G401.6 (cell line): Measurements from ENCODE around the gene SLIT3.

ENCODE experiments used
- FAIRE-seq: peaks from 2 replicates; lab custom pipeline; 2012; peaks lifted over from hg19 to GRCh38; lab: Jason Lieb, UNC

SLIT3 gene

DNA sequence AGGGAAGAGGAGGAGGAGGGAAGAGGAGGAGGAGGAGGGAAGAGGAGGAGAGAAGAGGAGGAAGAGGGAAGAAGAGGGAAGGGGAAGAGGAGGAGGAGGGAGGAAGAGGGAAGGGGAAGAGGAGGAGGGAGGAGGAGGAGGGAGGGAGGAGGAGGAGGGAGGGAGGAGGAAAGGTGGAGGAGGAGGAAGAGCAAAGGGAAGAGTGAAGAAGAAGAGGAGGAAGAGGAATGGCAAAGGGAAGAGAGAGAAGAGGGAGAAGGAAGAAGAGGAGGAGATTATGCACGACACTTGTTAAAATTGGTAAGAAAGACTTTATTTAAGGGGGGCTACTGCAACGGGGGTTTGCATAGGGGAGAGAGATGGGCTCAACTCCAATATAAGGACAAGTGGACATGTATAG, 221.2 kb downstream of the SLIT3 start:
- no peak for FAIRE-seq

DNA sequence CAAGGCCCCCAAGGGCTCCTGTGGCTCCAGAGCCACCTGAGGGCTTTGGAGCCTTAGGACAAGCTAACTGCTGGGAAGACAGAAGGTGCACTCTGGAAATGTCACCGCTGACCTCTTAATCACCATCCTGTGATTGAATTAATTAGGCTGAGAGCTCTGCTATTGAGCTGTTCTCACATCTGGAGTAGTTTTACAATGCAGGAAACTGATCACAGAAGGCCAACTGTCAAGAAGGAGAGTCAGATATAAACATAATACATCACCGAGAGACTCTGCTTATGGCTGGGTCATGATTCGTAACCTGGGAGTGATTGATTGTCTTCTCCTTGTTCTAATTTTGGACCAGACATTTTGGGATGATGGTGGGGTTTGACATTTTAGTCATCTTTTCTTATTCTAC, 226.1 kb downstream of the SLIT3 start:
- no peak for FAIRE-seq

DNA sequence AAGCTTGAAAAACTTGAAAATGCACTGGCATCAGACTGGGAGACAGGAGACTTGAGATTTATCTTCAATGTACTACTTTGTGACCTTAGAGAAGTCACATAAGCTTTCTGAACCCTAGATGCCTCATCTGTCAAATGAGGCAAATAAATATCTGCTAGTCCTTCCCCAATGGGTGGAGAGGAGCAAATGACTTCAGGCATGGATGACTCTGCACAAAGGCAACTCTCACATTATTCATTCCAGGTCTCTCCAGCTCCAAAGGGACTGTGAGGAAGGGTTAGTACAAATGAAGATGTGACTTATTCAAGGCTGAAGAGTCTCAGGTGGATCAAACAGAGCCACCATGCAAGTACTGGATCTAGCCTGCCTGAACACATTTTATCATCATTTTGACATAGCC, 228.7 kb downstream of the SLIT3 start:
- no peak for FAIRE-seq

DNA sequence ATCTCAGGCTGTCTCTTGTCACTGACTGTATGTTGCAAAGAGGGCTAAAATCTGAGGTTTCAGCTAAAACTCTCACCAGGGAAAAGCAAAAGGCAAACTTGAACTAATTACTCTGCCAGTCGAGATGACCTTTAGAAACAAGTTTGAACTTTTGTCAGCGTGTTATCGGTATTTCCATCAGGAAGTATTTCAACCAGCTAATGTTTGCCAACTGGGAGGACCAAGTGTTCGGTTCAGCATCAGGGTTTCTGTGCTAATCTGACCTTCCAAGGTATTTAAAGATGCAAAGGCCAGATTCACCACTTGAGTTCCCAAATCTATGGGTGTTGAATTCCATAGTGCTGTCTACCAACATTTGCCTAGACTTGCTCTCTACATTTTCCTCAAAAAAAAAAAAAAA, 230.5 kb downstream of the SLIT3 start:
- no peak for FAIRE-seq

DNA sequence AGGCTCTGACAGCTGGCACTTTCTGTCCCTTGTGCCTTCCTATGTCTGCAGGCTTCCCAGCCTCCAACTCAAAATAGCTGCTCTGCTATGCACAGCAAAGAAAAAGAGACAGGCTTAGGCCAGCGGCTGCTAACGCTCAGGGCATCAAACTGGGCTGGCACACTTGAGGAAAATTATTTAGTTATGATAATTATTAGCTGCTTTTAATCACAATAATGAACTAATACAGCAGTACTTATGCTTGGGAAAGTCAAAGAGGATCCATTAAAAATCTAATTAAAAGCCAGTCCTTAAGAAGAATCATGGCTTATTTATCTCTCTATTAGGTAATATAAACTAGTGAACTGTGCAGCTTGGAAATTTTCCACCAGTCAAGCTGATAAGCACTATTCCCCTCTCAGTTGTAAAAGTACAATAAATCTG, 233.2 kb downstream of the SLIT3 start:
- no peak for FAIRE-seq

DNA sequence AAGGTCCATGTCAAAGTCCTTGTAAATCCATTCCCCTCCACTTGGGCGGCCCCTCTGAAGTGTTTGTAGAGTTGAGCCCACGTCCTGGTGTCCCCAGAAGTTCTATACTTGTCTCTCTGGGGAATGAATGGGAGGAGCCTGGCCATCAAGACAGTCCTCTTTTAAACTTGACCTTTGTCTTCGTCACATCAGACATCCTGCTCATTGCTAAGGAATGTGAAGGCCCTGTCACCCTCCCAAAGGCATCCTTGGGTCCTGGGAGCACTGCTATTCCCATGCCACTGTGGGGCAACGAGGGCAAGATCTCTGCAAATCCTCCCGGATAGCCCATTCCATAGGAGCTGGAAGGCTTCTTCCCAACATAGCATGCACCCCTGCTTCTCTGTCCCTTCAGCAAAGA, 235.5 kb downstream of the SLIT3 start:
- no peak for FAIRE-seq

DNA sequence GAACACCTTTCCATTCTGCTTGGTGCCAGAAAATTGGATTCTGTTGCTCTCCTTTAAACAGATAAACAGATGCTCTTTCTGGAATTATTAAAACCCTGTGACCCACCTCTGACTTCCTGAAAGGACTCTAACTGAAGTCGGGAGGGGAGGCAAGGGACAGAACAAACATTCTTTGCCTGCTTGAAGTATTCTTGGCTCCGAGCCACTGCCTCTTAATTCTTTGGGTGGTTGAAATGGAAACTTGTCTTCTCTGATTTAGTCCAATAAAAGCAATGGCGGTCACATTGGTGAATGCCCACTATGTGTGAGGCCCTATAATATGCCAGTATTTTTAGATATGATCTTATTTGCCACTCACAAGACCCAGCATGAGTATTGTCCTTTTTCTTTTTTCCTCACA, 236.8 kb downstream of the SLIT3 start:
- no peak for FAIRE-seq

DNA sequence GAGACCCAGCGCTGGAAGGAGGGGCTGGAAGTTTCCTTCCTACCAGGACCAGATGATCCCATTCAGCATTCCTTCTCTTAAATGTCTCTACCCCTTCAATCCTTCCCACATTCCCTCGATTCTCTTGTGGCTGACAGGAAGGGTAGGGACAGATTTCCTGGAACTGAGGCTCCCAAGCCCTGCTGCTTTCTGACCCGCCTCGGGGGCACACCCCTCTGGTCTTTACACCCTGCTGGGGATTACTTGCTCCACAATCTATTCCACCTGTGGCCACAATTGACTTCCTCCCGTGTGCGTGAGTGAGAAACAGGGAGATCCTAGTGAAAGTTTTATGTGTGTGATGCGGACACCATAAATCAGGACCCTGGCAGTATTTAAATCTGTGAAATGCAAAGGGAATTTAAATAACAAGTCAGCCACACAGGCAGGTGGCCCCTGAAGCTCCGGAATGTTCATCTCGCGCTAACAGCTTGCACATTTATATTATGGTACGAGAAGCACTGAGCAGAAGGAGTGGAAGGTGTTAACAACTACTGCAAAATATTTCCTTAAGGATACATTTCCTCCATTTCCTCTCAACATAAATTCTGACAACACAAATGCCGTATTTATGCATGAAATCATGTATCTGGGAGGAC, 237.5 kb downstream of the SLIT3 start:
- FAIRE-seq: no peak

DNA sequence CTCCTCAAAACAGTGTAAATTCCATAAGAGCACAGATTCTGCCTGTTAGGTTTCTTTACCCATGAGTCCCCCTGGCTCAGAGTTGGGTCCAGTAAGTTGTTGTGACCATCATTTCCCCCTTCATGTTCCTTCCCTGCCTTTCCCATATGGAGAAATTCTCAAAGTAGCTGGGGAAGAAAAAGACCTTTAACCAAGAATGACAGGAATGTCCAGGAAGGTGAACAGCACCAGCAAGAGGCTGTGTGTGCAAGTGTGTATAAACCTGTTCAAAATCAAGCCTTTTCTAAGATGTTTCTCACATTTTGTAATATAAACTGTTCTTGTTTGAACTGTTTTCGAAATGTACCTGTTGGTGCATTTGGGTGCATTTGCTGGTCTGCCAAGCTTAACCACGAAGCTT, 238.2 kb downstream of the SLIT3 start:
- FAIRE-seq: no peak

DNA sequence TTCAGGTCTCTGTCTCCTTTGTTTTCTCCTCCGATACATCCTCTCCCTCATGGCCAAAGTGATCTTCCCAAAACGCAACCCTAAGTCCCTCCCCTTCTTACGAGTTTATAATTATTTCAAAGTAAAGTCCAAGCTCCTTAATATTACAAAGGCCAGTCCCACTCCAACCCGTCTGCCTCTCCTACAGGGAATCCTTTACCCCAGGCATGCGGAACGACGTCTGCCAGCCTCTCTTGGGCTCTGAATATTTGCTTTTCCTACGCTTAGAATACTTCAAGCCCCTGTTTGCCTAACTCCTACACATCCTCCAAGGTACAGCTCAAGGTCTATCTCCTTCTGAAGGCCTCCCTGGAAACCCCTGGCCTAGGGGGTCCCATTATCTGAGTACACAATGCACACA, 246.4 kb downstream of the SLIT3 start:
- no peak for FAIRE-seq

DNA sequence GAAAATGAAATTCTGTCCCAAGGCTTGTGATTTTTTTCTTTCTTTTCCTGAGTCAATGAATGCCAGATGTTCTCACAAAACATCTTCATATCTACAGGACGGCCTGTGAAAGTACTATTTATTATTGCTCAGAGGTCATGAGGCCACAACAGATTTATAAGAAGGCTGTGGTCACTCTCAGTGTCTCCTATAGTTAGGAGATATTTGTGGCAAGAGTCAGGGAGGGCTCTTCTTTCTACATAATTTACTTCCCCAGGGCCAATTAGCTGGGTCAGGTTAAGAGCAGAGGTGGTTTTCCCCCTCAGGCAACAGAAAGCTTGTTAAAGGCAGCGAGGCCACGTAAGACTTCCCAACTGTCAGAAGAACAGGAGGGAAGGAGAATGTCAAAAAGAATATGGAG, 248.7 kb downstream of the SLIT3 start:
- FAIRE-seq: no peak

DNA sequence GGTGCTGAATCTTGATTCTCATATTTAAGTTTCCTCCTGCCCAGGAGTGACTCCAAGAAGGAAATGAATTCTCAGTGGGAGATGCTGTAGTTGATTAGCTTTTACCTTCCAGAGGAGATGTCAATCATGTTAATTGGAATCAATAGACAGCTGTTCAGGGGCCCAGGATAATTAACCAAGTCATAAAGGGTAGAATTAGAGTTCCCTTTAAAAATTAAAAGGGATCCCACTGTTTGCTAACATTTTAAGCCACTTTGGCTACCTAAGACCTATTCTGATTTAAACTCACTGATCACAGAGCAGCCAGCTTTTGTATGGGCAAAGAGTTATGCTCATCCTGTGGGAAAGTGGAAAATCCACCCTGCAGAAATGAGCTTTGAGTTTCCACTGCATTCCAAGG, 249.6 kb downstream of the SLIT3 start:
- FAIRE-seq: no peak

DNA sequence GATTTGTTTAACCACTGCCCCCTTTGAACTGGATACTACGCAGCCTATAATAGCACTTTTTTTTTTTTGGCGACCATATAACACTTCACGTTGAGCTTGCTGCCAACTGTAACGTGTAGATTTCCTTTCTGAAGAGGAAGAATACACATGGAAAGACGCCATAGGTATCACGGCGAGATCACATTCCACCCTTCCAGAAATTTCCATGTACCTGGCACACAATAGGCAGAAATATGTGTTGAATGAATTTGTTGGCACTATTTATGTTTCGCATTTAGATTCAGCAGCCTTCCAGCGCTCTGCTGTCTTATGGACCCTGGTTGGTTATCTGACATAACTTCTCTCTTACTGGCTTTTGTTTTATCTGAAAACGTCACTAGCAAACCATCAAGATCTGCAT, 250.3 kb downstream of the SLIT3 start:
- FAIRE-seq: no peak

DNA sequence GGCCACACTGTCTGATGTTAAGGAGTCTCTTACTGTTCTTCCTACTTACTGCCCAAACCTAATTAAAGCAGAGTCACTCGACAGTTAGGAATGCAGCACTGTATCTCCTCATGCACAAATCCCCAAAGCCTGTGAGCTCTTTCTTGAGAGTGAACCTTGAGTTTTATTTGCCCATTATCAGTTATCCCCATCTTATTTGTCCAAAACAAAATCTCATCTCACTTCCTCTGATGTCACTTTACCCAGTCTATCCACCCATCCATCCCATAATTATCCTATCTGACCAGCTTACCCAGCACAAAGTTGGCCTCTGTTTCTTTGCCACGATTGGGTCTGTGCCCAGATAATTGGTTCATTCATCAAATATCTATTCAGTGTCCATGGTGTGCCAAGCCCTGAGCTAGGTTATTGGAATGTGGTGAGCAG, 250.8 kb downstream of the SLIT3 start:
- no peak for FAIRE-seq

DNA sequence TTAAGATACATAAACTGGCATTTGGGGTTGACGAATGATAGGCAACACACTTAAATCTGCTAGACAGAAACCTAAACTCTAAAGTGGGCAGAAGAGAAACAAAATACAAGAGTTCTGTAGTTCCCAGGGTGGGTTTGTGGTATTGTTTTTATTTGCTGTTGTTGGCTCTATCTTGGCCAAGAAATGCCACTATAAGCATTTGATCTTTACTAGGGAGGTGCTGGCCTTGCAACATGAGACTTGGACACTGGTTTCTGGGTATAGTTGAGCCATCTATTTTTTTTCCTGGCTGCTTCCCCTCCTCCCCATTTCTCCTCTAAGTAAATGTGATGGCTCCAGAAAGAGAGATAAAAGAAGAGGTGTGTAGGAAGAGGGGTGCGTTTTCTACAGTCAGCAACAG, 251.2 kb downstream of the SLIT3 start:
- FAIRE-seq: no peak

DNA sequence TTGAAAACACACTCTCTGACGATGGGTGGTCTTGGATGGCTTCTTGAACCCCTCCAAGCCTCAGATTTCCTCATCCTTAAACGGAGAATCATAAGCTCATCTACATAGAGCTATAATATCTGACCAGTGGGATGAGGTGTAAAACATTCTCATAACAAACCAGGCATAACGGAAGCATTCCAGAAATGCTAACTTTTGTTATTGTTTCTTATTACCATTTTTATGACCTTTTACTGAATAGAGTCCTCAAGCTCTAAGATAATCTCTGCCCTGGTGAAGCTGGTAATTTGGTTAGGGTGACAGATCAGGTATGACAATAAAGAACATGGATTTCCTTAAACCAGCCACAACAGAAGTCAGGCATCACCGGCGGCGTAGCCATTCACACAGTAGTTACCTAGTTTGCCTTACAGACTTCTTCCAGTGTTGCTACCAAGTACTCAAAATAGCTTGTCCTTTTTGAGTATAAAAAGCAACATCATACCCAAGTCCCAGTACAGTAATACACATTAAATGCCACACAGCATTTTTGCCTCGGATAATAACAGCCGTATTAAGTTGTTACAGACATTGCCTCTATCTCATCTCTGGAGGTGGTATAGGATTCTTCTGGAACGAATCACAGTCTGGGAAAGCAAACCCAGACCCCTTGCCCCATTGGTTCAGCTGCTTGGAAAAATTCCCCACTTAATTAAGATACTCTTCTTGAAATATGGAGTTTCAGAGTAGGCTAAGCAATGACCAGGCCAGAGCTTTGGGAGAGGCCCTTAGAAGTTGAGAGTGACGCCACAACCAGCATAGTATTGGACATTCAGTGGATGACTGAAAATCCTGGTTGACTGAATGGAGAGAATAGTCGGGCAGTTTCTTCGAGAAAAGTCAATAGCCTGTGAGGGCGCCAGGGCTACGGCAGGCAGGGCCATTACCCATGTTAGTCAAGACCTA, 252.5 kb downstream of the SLIT3 start:
- FAIRE-seq: no peak

DNA sequence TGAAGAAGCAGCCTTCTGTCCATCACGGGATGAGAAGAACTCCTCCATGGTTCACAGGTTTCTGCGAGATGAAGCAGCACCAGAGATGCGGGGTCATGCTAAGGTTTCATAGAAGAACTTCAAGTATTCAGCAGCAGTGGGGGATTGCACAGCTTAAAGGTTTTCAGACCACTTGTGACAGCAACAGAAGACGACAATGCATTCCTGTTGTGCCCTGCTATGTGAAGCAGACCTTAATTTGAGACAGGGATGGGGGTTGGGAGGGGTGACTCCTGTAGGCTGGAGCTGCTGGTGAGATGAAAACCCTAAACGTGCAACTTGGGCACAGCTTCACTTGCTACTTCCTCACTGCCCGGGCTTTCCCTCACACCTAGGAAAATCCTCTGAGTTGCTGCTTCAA, 256.0 kb downstream of the SLIT3 start:
- no peak for FAIRE-seq

DNA sequence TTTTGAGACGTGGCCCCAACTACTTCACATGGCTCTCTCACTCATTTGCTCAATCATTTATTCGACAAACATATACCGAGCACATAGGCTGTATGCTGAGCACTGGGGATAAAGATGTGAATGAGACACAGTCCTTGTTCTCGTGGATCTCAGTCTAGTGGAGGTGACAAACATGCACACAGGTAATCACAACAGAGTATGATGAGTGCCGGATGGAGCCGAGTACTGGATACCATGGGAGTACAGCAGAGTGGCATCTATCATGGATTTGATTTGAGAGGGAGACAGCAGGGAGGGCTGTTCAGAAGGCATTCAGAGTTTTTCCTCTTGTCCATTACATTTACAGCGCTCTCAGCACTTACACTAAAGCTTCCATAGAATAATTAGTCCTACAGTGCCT, 259.8 kb downstream of the SLIT3 start:
- no peak for FAIRE-seq

DNA sequence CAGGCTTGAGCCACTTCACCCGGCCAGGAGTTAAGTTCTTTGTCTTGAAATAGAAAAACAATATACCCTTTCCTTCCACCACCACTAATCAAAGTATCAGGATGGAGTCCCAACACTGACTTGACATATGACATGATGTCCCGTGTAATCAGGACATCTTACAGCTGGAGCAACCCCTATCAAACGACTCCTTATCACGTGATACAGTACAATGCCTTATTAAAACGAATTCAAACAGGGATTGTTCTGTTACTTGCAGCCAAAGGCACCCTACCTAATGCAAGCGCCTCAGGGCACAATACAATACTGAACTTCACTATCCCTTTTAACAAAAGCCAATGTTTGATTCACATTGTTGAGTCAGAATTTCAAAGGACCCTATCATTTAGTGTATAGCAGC, 261.3 kb downstream of the SLIT3 start:
- FAIRE-seq: no peak

DNA sequence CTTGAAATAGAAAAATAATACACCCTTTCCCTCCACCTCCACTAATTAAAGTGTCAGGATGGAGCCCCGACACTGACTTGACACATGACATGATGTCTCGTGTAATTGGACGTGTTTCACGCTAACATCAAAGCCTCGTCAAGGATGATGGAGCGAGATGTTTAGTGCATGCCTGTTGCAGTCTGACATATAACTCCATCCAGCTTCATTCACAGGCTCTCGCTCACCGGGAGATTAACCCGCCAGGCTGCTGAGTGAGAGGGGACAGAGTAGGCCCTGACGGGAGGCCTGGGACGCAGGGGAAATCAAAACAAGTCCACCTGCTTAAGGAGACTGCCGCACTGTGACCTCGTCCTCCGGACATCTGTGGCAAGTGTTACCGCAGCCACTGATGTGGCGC, 263.5 kb downstream of the SLIT3 start:
- no peak for FAIRE-seq

DNA sequence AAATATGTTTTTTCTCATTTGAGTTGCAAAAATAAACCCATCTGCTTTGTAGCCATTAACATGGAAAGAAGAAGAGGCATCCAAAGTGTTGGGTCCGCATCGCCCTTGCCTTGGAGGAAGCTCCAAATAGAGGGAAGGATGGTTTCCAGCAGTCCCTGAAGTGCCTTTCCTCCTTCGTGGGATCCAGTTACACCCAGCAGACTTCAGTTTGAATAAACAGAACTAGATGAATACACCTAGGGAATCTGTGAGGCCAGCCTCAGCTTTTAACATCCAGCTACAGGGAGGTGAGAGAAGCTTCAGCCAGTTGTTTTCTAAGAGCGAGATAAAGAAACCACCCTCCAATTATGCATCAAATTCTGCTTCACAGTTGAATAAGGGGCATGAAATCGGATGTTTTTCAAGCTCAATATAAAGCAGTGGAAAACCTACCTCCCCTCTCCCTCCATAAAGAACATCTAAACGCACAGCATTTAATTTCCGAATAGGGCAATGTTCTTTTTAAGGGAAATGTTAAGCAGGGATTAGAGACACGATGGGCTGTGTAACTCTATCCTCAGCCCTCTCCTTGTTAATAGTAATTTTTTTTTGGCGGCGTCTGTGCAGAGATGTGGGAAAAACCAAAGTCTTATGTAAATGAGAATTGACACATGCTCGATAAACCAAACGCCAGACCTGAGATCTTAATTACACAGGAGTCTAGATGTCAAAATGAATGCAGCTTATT, 264.7 kb downstream of the SLIT3 start:
- FAIRE-seq: no peak

DNA sequence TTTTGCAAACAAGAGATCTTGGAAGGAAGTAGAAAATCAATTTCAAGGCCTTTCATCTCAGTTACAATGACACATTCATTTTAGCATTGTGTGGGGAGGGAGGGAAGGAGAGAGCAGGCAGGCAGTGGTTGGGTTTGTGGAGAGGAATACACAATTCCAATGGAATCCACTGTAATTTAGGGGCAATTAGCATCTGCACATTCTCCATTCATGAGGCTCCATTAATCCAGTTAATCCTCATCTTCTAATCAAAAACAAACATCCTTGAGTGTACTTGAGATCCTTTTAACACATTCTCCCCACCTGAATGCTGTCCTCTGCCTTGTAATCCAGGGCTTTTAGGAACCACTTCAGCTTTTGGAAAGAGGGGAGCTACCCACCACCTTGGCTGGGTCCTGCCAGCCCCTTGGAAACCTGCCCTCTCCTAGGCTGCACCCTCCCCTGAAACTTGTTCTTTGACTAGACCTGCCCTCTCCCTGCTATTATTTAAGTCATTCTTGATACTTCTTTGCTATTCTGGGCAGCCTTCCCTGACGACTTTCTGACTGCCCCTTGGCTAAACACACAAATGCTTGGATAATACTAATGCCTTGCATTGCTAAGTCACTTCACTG, 271.2 kb downstream of the SLIT3 start:
- no peak for FAIRE-seq

DNA sequence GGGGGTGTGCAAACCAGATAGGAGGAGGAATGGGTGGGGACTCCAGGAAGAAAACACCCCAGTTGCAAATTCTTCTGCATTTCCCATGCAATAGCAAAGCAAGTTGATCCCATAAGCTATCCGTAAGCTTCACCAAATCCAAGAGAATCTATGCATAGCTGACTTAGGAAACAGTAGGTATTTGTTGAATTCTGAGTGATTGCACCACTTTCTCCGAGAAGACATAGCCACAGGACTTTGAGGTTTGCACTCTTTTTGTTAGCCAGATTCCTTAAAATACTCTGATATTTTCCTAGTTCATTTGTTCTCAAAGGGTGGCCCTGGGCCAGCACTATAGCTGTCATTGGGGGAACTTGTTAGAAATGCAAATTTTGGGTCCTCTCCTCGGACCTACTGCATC, 271.9 kb downstream of the SLIT3 start:
- no peak for FAIRE-seq
